Ammon's horn (tissue), 1 donor: ENCODE results near the gene TRIM29.

ENCODE experiments used
- DNase-seq: peaks from one replicate; pipeline ENCODE4 v3.0.0-alpha.2; 2016; ENCODE audit warnings: low spot score

TRIM29 gene

DNA sequence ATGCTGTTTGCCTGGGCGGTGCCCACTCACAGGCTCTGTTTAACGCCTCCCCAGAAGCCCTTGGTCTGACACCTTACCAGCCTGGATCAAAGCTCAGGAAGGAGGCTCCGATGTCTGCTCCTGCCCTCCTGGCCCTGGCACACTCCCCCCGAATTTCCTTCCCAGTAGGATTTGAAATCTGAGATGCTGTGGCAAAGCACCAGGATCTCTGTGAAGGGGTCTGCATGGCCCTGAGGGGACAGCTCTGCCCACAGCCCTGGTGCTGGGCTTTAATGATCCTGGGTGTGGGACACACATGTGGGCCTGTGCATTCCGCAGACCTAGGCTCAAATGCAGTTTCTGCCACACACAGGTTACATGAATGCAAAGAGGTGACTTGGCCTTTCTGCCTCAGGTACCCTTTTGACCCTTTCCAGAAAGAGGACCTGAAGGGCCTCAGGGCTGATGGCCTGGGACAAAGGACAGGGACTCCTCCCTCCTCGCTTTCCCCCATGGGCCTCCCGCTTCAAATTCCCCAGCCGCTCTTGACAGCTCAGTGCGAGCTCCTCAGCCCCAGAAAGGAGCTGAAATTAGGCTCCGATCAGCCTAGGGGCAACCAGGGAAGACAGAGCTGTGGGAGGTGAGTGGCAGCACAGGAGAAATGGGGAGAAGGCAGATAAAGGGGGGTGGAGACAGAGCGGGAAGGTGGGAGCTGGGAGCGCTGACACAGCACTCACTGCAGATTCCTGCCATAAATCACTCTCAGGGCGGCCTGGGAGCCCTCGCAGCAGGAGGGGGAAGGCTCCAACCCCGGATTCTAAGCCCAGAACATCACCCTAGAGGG is 41.3 kb downstream of the TRIM29 start:
- DNase-seq = no peak

DNA sequence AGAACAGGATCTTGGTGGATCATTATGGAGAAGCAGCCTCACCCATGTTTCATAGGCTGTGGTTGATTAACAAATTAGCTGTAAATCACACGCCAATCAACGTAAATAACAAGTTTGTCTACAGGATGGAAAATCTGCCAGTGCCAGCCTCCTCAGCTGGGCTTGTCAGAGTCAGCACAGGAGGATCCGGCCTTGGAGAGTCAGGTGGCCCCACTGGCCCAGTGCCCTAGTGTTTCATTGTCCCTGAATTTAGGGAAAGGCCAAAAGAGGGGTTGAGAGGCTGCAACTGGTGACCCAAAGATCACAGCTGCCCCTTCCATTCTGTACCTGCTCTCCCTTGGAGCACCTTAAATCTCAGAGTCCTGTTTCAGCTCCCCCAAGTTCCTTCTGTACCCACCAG is 42.4 kb downstream of the TRIM29 start:
- DNase-seq = no peak

DNA sequence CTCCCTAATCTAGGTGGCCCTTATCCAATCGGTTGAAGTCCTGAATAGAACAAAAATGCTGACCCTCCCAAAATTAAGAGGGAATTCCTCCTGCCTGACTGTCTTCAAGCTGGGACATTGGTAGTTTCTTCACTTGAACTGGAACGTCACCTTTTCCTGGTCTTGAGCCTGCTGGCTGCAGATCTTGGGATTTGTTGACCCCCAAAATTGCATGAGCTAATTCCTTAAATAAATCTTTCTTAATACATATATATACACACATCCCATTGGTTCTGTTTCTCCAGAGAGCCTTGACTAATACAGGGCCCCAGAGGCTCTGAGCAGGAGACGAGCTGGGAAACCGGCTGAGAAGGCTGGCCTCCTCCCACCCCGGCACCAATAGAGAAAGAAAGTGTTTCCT is 46.2 kb downstream of the TRIM29 start:
- no peak for DNase-seq

DNA sequence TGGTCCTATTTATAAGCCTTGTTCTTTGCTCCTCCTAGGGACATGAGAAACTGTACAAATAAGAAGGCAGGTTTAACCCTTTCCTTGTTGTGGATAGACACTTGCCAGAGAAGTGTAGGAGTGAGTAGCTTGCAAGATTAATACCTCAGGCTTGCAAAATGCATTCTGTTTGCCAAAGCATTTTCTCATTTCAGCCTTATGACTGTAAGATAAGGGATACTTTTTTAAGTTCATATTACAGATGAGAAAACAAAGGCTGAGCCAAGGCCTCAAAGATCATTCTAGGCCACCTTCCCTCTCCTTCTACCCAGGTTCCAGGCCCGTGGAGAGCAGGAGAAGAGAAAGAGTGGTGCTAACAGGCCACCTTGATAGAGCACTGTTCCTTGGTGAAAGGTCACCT is 46.8 kb downstream of the TRIM29 start:
- no peak for DNase-seq

DNA sequence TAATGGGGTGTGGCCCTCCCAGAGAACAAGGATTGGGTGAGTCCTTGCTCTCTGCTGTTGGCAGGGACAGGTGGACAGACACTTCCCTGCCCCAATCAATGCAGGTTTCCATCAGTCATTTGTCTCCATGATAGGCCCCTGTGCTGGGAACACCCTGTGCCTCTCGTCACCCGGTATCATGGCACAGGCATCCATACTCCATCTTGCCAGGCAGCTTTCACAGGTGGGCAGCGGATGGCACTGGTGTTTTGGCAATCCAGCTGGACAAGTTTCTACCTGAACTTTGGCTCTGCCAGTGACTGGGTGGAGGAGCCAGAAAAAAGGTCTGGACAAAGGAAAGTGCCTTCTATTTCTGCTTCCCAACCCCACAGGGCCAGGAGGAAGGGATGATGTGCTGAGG is 47.5 kb downstream of the TRIM29 start:
- DNase-seq = no peak

DNA sequence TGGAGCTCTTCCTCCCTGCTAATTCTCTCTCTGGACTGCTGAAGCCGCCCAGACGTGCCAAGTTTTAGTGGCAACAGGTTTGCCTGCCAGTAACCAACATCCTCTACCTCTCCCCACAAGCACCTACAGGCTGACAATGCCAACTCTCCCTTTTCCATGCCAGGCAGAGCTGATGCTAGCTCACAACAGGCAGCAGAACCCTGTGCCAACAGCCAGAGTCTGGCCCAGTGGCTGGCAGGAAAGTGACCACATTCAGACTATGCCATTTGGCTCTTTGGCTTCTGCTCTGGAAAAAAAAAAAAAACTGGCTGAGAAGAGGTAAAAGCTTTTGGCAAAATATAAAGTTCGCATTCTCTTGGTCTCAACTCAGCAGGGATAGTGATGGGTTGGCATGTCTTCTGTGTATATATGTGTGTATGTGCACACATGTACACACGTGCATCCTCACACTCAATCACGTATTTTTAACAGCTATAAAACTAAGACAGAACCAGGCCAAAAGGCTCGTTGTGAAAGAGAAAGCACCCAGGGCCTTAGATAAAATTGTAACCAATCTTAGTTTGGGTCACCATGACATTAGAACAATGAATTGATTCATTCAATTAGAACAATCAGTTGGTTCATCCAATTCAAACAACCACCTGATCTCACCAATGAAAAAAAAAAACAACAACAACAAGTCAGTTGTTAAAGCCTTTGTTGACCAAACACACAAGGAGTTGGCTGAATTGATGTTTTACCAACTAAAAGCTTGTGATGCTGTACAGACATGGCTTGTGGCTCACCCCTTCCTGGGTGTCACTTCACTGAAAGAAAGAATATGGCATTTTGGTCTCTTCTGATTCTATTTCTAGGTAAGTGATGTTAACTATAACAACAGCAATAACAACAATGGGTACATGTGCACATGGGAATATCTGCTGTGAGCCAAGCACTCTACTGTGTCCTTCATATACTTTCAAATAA is 48.6 kb downstream of the TRIM29 start:
- peak; percentile 85 for DNase-seq

DNA sequence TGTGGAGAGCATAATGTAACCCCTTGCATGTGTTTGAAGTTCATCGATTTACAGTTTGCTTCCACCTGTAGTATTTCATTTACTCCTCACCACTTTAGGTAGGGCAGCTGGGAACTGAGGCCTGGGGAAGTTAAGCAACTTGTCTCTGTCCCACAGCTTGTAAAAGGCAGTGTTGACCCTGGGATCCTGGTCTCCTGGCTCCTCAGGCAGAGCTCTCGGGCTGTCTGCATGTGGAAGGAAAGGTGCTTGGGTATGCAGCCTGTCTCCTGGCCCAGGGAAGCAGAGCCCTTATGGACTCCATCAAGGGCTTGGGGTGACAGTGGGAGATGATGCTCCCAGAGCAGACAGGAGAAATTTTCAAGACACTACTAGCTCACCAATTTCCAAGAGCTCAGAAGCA is 49.9 kb downstream of the TRIM29 start:
- DNase-seq = no peak

DNA sequence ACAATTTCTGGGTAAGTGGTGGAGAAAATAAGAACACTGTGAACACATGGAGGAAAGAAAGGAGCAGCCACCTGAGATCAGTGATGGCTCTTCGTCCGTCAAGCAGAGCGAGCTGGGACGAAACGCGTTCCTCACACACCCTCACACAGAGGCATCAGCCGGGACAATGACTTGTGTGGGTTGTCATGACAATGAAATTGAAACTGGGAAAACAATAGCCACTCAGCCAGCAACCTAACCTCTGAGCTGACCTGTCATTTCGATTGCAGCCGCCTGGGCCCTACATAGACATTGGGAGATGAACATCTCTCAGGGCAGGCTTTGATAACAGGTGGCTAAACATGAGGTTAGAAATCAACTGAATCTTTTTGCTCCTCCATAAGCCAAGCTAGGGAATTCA is 51.3 kb downstream of the TRIM29 start:
- peak; percentile 46 for DNase-seq

DNA sequence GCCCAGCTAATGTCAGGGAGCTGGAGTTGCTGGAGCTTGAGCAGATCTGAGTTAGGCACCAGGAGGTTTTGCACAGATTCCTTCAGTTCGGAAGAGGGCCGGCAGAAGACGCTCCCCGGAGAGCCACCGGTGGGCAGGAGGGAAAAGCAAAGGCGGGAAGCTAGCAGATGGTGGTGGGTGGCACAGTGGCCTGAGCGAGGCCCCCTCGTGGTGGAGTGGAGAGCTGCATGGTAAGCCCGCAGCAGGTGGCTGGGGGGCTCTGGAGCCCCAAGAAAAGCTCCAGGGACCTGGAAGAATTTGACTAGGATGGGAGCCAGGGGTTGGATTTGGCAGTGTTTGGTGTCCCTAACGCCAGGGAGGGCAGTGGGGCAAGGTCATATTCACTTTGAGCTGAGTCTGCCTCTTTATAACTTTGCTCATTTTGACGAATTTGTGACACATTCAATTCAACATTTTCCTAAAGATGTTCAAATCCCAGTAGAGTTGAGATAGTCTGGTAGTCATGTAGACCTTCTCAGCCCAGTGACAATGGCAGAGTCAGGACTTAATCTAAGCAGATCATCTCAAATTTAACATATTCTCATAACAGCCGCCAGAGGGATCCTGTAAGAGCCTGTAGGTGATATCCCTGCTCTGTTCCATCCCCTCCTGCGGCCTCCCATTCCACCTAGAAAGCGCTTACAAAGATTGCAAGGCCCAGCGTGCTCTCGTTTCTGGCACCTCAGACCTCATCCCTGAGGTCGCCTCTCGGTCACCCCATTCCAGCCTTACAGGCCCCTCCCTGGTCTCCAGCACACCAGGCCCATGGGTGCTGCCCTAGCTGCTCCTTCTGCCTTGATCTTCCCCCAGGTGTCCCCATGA is 57.9 kb downstream of the TRIM29 start:
- no peak for DNase-seq

DNA sequence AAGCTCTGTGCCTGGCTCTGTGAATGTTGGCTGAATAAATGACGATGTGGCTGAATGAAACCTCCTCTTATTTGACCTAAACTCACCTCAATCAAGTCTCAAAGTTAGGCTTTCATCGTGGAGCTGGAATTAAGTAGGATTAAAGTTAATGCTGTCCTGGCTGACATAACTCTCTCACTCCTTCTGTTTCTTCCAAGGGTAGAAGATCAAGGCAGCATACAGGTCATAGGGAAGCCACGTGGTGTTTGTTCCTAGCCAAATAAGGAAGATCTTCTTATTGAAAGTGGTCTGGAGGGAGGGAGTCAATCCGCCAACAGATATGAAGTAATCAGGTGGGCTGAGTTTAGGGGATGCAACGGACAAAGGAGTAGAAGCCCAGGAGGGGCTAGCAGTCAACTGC is 59.5 kb downstream of the TRIM29 start:
- DNase-seq = no peak

DNA sequence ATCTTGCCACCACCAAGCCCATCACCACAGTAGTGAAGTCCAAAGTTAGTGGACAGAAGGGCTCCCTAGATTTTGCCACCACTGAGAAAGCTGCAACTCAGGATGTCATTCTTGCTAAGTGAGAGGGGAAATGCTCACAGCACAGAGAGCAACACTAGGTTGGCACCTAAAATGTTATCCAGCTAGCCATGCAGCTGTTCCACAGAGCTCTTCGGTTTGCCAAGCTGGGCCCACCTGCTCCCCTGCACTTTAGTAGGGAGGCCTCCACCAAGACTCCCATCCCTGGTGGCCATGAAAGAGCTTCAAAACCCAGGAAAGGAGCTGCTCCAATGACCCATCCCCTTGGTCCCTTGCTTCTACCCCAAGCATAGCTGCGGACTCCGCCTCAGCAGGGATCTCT is 63.8 kb downstream of the TRIM29 start:
- no peak for DNase-seq

DNA sequence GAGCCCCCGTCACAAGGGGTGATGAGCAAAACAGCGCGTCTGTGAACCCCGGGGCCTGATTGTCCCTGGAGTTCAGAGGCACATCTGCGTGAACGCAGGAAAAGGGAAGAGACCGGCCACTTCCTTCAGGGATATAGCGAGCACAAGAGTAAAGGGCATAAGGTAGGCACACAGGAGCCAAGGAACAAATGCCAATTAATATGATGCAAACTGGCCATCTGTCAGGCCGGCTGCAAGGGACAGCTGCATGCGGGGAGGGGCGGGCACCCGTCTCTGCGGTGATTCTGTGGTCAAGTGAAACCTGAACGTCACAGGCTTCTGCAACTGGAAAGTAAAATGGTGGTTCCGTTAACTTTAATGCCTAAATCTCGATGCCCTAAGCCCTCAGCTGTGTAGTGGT is 64.7 kb downstream of the TRIM29 start:
- DNase-seq = no peak

DNA sequence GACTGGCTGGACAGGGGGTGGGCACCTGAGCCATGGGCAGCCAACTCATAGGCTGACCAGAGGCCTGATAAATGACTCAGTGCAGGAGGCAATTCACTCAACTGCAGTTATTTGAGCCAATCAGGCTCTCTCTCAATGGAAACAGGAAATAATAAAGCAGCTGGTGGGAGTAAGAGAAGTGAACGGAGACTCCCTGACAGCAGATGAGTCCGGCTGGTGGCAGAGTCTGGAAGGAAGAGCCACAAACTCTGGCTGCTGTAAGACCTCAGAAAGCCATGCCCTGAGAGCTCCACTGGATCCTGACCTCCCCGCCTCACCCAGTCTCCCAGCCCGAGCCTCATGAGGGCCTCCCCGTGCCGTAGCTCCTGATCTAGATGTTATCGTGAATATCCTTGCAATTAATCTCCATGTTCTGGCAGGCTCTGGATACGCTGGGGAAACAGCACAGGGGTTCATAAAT is 69.8 kb downstream of the TRIM29 start:
- DNase-seq = no peak

DNA sequence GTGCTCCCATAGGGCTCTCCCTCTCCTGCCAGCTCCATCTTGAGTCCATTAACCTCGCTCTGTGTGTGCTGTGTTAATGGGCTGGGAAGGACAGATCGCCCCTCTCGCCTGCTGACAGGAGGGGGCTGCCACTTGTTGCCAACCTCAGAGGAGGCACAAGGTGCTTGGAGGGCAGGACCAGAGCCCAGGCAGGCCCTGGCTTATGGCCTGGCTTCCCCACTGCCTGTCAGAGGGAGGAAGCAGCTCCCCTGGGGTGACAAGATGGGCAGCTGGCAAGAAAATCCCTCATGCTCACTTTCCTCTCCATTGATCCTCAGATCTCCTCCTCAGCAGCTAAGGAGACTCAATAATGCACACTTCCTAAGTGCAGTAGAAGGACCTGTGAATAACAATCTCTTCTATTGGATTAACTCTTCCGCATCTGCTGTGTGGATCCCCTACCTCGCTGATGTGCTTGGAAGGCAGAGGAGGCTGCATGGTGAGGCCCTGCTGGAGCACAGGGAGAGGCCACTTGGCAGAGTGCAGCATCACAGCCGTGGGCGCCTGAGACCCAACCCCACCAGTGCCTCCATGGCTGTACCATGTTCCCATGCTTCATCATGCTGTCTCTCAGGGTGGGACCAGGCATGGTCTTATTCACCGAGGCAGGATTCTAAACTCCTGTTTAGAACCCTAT is 70.3 kb downstream of the TRIM29 start:
- DNase-seq = no peak

DNA sequence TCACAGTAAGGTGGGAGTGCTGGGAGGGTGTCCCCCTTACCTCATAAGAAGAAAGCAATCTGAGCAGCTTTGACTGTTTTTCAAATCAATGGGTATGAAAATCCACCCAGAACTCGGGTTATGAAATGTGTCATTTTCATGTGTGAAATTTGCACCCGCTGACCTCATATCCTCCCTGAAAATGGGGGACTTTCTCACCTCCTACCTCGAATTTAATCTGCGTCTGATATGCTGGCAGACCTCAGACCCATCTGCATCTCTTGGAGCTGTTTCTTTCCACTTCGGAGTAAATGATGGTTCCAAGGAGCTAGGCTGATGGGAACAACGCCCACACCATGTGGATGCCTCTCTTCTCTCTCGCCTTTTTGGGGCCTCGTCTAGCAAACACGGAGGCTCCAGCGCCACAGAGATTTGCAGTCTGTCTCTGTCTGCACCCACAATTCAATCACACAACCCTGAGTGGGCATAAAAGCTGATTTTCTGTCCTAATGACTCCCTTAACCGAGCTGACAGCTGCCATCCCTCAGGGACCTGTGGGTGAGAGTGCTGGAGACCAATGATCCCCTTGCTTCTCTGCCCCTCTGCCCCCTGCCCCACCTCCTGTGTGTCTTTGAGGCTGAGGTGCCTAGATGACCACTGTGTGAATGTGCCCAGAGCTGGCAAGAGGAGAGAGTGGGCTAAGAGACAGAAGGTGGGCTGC is 71.0 kb downstream of the TRIM29 start:
- DNase-seq = peak; percentile 59

DNA sequence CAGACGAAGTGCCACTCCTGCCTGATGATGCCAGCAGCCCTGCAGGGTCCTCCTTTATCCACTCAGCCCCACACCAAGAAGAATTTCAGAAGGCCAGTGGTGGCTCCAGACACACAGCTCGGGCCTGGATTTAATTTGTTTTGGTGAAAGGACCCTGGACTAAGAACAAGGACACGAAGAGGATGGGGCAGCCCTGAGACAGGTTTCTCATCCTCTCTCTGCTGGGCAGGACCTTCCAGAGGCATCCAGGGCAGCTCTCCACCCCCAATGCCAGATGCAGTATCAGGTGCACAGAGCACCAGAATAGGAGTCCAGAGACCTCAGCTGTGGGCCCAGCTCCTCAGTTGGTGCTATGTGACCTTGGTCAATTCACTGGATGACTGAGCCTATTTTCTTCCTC is 72.0 kb downstream of the TRIM29 start:
- no peak for DNase-seq

DNA sequence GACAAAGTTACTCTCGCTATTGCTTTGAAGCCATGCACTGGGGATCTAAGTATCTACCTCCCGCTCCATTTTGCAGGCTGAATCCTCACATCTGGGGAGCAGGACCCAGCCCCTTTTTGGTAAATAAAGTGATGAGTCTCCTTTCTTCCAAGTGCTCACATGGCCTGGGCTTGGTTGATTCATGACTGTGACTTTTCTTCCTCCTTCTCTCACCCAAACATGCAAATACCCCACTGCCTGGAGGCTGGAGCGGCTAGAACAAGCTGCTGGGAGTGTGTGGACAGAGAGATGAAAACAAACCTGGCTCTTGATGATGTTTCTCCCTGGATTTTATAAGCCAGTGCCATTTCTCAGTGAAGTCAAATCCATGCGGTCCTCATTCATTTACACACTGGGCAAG is 72.7 kb downstream of the TRIM29 start:
- DNase-seq = no peak

DNA sequence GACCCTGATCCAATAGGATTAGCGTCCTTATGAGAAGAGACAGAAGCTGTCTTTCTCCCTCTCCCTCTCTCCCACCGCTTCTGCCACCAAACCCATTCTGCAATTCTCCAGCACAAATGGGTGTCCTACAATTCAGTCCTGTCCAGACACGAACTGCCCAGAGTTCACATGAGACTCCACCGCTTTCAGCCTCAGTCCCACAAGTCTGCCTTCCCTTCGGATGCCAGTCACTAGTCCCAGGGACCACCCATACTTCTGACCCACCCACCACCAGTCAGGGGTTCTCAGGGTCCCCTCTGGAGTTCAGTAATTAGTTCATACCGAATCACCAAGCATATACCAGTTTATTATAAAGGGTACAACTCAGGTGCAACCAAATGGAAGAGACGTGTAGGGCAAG is 73.6 kb downstream of the TRIM29 start:
- no peak for DNase-seq

DNA sequence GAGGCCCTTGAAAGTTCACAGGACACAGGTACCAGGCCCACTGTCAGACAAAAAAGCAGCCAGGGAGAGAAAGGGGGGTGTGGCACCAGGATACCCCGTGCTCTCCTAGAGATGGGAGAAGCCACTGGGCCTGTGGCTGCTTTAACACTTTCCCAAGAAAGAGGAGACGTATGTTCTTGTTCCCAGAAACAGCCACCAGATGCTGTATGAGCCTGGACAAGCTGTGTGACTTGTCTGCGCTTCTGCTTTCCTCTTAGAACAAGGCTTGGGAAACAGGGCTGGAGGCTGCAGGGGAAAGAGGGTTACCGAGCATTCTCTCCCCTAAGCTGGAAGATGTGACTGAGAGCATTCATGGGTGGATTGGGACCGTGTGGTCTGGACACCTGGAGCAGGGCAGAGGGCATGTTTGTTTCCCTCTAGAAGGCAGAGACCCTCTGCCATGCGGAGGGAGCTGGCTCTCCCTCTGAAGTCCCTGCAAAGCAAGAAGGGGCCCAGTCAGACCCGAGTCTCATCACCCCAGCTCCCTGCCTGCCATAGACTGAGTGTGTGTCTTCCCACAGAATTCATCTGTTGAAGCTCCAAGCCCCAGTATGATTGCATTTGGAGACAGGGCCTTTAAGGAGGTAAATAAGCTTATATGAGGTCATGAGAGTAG is 74.1 kb downstream of the TRIM29 start:
- no peak for DNase-seq

DNA sequence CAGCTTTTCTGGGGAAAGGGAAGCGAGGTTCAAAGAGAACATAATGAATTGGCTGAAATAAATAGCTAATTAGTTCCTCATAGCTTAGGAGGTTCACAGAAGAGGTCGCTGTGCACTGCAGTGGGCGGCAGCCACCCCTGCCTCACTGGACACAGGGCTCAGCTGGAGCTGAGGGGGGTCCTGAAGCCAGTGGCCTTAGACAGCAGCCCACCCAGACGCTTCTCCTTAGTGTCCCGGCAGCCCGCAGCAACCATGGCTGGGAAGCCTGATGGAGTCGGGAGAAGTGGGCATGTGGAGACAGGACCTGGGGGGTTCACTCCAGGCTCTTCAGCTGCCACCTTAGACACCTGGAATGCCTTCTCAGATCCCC is 75.4 kb downstream of the TRIM29 start:
- DNase-seq = no peak
